Activated naive CD8-positive, alpha-beta T cell treated with anti-CD3 and anti-CD28 coated beads for 36 hours (primary cell): ENCODE data around the gene SHB. TPM values are rescaled to one million over a fixed set of nuclear protein-coding genes. Genes with fewer than 3 reads are reported as not detected.

Experiments
- DNase-seq: peaks from one replicate; pipeline ENCODE4 v3.0.0; 2021
- H3K27ac Mint-ChIP-seq: one replicate; pipeline ENCODE4 v1.8.0; 2022; ENCODE audit warnings: mild to moderate bottlenecking, moderate library complexity, mixed read lengths
- H3K27me3 Mint-ChIP-seq: one replicate; pipeline ENCODE4 v1.8.0; 2022; ENCODE audit warnings: mild to moderate bottlenecking, mixed read lengths
- H3K36me3 Mint-ChIP-seq: one replicate; pipeline ENCODE4 v1.8.0; 2021; ENCODE audit warnings: mild to moderate bottlenecking, mixed read lengths
- H3K4me1 Mint-ChIP-seq: one replicate; pipeline ENCODE4 v1.8.0; 2021; ENCODE audit warnings: mixed read lengths
- H3K4me3 Mint-ChIP-seq: one replicate; pipeline ENCODE4 v1.8.0; 2022; ENCODE audit warnings: mild to moderate bottlenecking, moderate library complexity, mixed read lengths
- H3K9me3 Mint-ChIP-seq: one replicate; pipeline ENCODE4 v1.8.0; 2022; ENCODE audit warnings: mixed read lengths
- total RNA-seq, 2 experiments: library from RNA; stranded (reverse); gene quantifications; one replicate each; pipeline ENCODE4 v1.2.3, GENCODE V29; 2021

The SHB gene
- total RNA-seq, 2 experiments from 2014 or later = 1.2 to 1.8 TPM

DNA sequence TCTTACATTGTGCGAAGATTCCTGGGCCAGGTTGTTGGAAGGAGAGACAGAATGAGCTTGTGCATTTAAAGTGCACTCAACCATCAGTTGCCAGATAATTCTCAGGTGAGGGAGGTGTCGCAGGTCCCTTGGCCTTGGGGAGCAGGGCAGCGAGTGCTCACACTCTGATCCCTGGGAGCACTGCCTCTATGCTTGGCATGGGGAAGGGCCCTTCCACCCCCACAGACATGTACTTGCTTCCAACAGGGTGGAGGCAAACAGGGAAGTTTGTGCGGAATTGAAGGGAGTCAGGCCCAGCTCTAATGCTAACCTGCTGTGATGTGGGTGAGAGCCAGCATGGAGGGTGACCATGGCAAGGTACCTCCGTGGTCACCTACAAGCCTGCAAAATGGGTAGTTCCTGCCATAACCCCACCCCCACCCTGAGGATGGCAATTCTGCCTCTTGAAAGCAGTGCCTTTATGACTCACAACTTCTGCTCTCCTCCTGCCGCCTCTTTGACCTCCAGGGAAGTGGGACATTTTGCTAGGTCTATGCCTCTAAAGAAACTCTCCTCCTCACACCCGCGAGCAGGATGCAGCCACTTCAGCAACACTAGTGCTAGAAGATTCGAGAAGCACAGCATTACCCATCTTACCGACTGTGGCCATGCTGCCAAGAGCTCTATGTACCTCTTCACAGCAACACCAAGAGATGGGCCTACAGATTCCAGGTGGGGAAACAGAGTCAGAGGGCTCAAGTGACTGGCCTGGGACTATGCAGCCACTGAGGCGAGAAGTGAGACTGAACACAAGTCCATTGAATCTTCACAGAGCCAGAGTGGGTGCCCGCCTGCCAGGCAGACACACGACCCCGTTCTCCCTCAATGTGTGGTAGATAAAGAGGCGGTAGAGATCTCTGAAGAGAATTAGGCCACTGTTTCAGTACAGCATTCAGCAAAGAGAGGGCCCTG lies 143.0 kb downstream of the SHB start:
- H3K27me3 Mint-ChIP-seq = no peaks in the 10 kb centered on the region
- DNase-seq = no peak
- H3K36me3 Mint-ChIP-seq = no peaks in the 10 kb centered on the region
- H3K4me3 Mint-ChIP-seq = no peak overlapping the region
- H3K9me3 Mint-ChIP-seq = no peaks in the 10 kb centered on the region
- no peaks in the 10 kb centered on the region for H3K4me1 Mint-ChIP-seq
- H3K27ac Mint-ChIP-seq = no peak overlapping the region

DNA sequence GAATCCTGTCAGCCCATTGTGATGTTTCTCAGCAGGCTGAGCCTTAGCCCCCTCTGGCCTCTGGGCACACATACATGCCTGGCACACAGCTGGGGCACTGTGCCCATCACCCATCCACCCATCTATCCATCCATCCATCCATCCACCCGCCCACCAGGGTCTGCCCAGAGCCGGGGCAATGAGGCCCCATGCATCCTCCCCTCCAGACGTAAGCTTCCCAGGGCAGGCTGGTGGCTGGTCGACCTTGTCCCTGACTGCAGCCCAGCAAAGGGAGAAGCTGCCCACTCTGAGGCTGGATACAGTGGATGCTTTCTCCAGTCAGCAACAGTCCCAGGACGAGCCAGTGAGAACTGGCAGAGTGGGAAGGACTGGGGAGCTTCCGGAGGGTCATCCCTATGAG lies 144.0 kb downstream of the SHB start:
- Mint-ChIP-seq H3K36me3 (no peaks in the 10 kb centered on the region), H3K9me3 (no peaks in the 10 kb centered on the region), H3K4me1 (no peaks in the 10 kb centered on the region), H3K27me3 (no peaks in the 10 kb centered on the region), H3K4me3 (no peak overlapping the region), H3K27ac (no peak overlapping the region)
- no peak for DNase-seq

DNA sequence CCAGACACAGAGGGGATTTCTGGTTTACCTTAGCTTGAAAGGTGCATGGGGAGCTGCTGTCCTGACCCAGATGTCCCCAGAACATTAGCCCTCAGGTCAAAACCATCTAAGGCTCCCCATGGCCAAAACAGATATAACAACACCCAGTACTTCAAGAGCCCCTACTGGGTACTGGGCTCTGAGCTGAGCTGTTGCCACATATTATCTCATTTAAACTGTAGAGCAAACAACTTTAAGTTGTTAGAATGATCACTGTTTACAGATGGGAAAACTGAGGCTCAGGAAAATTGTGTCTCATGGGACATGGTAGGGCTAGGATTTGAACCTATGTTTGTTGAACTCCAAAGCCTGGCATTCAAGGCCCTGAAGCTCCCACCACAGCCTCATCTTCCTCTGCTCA lies 144.5 kb downstream of the SHB start:
- Mint-ChIP-seq H3K27ac (no peak overlapping the region), H3K27me3 (no peaks in the 10 kb centered on the region), H3K36me3 (no peaks in the 10 kb centered on the region), H3K4me1 (no peaks in the 10 kb centered on the region), H3K4me3 (no peak overlapping the region), H3K9me3 (no peaks in the 10 kb centered on the region)
- DNase-seq = no peak

DNA sequence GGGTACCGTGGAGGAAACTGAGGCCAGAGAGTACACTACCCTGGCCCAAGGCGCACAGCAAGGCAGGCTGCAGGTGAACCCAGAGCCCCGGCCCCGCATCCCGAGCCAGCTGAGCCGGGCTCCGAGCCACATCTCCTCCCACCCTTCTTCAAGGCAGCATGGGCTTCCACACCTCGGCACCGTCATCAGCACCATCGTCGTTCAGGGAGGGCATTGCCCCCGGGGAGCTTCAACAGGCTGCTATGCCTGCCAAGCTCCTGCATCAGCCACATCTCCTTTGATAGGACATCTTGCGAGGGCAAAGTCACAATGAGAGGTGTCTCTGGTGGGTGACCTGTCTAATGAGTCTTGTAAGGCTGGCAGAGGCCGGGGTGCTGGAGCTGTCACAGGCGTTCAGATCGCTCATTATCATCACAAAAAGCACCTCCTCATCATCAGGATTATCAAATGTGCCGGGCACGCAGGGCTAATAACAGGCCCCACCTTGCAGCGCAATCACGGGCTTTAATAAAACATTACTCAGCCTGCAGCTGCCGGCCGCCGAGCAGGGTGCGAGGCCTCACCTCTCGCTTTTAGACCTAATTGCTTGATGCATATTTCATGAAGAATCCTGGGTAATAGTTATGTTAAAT lies 145.1 kb downstream of the SHB start:
- H3K9me3 Mint-ChIP-seq = no peaks in the 10 kb centered on the region
- no peak overlapping the region for H3K4me3 Mint-ChIP-seq
- no peaks in the 10 kb centered on the region for H3K36me3 Mint-ChIP-seq

DNA sequence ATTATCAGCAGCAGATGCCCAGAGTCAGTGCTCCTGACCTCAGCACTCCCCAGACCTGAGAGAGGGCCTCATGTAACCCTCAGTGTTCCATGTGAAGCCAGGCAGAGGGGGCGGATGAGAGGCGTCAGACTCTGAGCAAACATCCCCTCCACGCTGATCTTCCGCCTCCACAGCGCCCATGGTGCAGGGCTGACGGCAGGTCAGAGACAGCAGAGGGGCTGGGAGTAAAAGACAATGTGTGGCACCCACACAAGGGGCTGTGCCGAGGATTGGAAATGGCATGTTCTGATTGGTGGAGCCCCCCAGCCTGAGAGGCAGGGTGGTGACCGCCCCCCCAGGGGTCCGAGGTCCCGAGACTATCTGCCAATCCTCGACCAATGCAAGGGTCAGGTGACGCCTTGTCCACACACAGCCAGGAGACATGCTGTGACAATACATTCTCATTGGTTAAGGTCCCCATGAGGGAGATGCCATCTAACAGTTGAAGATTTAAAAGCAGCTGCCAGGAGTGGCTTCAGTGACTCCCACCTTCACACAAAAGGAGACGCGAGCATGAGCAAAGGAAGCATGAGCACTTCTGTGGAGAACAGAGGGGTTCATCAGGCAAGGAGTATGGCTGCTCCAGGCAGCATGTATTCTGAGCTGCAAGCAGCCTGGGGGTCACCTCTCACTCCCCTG lies 145.8 kb downstream of the SHB start:
- no peaks in the 10 kb centered on the region for H3K4me1 Mint-ChIP-seq
- no peak for DNase-seq
- no peaks in the 10 kb centered on the region for H3K36me3 Mint-ChIP-seq
- no peak overlapping the region for H3K4me3 Mint-ChIP-seq
- no peaks in the 10 kb centered on the region for H3K27me3 Mint-ChIP-seq
- H3K27ac Mint-ChIP-seq = no peak overlapping the region
- H3K9me3 Mint-ChIP-seq = no peaks in the 10 kb centered on the region

More for the DNA sequence above, 145.1 kb downstream of the SHB start:
- Mint-ChIP-seq H3K4me1 (no peaks in the 10 kb centered on the region), H3K27me3 (no peaks in the 10 kb centered on the region), H3K27ac (no peak overlapping the region)
- DNase-seq = no peak

DNA sequence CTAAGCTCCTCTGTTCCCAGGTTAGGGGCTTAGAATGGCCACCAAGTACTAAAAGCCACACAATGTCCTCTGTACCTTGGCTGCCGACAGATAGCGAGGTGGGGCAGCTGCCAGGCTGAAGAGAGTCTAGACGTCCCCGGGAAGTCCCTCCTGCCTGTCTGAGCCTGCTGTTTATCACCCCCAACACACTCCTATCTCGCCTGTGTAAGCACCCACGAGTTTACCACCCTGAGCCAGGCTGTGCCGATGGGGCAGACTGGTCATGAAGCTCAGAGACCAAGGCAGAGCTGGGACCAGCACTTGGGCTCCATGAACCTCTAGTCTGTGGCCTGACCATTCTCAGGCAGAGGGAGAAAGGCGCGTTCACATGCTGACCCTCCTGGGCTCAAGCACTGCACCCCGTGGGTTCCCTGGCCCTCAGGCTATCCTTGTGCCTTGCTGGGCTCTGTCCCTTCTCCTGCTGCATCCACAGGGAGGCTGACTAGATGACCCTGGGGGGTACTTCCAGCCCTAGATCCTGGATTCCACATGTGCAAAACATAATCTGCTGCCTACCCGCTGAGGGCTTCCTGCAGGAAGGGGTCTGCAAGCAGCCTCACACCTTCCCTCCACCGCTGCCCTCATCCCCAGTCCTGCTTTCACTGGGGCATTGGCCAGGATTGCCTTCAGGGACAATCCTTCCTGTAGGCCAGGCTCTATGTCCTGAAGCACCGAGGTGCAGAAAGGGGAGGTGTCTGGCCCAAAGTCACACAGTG lies 146.5 kb downstream of the SHB start:
- DNase-seq = no peak
- no peaks in the 10 kb centered on the region for H3K9me3 Mint-ChIP-seq
- no peaks in the 10 kb centered on the region for H3K4me1 Mint-ChIP-seq
- H3K27me3 Mint-ChIP-seq = no peaks in the 10 kb centered on the region
- no peak overlapping the region for H3K4me3 Mint-ChIP-seq
- H3K36me3 Mint-ChIP-seq = no peaks in the 10 kb centered on the region
- H3K27ac Mint-ChIP-seq = no peak overlapping the region

DNA sequence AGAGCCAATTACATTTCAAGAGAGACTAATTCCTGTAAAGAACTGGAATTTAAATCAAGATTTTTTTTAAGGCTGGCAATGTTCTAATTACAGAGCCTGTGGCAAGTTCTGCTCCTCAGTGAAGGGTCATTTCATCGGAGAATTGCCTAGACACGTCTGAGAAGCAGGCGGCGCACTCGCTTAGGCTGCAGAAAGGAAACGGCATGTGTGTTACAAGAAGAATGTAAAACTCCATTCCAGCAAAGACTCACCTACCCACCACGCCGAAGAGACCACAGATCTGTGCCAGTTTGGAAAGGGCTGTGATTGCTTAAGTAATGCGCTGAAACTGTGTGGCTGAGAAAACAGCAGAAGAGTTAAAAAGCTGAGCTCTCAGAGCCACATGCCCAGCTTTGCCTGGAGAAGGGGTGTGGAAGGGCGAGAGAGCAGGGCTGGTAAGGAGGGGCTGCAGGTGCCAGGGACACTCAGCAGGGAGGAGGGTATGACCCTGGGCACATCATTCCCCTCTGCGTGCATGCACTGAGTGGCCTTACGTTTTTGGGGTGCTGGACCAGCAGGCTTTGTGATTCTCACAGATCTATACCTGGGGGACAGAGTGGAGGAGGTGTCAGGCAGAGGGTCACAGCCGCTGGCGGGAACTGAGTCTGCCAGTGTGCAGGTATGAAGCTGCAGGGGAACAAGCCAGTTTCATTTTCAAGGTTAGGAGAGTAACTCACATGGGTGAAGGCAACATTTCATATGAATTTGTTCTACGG lies 147.3 kb downstream of the SHB start:
- no peaks in the 10 kb centered on the region for H3K9me3 Mint-ChIP-seq
- H3K4me1 Mint-ChIP-seq = no peaks in the 10 kb centered on the region
- no peaks in the 10 kb centered on the region for H3K27me3 Mint-ChIP-seq
- H3K27ac Mint-ChIP-seq = no peak overlapping the region
- H3K36me3 Mint-ChIP-seq = no peaks in the 10 kb centered on the region
- H3K4me3 Mint-ChIP-seq = no peak overlapping the region
- no peak for DNase-seq

- no peaks in the 10 kb centered on the region for H3K9me3 Mint-ChIP-seq
- no peak for DNase-seq
- no peak overlapping the region for H3K27ac Mint-ChIP-seq
- H3K27me3 Mint-ChIP-seq = no peaks in the 10 kb centered on the region
- no peak overlapping the region for H3K4me3 Mint-ChIP-seq
- no peaks in the 10 kb centered on the region for H3K4me1 Mint-ChIP-seq
- H3K36me3 Mint-ChIP-seq = no peaks in the 10 kb centered on the region
Observed at GRCh38 chr9:37921168-37921510, 147.9 kb downstream of the SHB start.

DNA sequence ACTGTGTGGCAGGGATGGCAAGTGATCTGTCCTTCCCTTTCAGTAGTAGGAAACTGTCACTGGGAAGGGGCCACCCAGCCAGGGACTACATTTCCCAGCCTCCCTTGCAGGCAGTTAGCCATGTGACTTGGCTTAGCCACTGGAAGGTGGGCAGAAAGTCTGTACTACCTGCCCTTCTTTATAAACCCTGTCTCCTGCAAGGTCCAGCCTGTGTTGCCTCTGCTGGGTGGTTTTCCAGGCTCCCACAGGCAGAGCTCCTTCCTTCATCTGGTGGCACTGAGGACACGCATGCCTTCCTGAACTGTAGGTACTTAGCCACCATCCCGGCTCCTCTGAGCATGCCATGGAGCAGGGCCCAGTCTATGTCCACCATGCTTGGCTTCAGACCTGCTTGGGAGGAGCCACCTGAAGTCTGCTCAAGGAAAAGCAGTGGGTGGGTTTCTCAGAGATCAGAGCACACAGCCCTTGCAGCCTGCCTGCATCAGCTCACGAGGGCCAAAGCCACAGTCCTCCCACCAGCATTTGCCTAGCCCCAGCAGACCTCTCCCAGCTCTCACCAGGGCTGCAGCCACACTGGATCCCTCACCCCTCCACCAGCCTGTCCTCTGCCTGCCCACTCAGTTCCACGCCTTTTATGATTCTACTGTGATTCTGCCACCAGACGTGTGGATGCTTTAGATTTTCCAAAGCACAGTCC lies 148.4 kb downstream of the SHB start:
- H3K4me3 Mint-ChIP-seq = no peak overlapping the region
- H3K36me3 Mint-ChIP-seq = no peaks in the 10 kb centered on the region
- H3K27me3 Mint-ChIP-seq = no peaks in the 10 kb centered on the region
- no peaks in the 10 kb centered on the region for H3K9me3 Mint-ChIP-seq
- DNase-seq = no peak
- no peaks in the 10 kb centered on the region for H3K4me1 Mint-ChIP-seq
- H3K27ac Mint-ChIP-seq = no peak overlapping the region

GRCh38 chr9:37919956-37920335 lies 149.1 kb downstream of the SHB start:
- no peaks in the 10 kb centered on the region for H3K9me3 Mint-ChIP-seq
- H3K27me3 Mint-ChIP-seq = no peaks in the 10 kb centered on the region
- no peaks in the 10 kb centered on the region for H3K36me3 Mint-ChIP-seq
- H3K27ac Mint-ChIP-seq = no peak overlapping the region
- no peak overlapping the region for H3K4me3 Mint-ChIP-seq
- DNase-seq = no peak
- no peaks in the 10 kb centered on the region for H3K4me1 Mint-ChIP-seq

GRCh38 chr9:37919246-37919955 lies 149.6 kb downstream of the SHB start:
- Mint-ChIP-seq H3K27me3 (no peaks in the 10 kb centered on the region), H3K4me1 (no peaks in the 10 kb centered on the region), H3K36me3 (no peaks in the 10 kb centered on the region), H3K4me3 (no peak overlapping the region), H3K27ac (no peak overlapping the region), H3K9me3 (no peaks in the 10 kb centered on the region)
- no peak for DNase-seq

DNA sequence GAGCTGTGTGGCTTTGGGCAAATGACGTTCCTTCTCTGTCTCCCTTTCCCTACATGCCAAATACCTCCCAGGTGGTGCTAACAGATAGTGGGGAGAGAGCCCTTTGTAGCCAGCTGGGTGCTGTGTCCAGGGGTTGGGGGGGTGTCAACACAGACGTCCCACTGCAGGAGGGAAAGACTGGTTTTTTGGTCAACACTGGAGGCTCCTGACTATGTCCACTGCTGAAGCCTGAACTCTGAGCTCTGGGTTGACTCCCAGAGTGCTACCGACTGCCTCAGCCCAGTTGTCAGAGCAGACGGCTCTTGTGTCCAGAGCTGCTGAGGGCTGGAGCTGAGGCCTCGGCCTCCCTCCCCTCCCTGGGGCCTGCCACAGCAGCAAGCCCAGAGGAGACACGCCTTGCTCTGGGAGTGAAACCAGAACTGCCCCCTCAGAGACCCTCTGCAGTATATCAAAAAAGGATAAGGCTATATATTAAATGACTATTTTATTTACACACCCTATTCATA lies 150.3 kb downstream of the SHB start:
- no peaks in the 10 kb centered on the region for H3K4me1 Mint-ChIP-seq
- no peaks in the 10 kb centered on the region for H3K9me3 Mint-ChIP-seq
- H3K27ac Mint-ChIP-seq = no peak overlapping the region
- no peaks in the 10 kb centered on the region for H3K36me3 Mint-ChIP-seq
- no peak overlapping the region for H3K4me3 Mint-ChIP-seq
- H3K27me3 Mint-ChIP-seq = no peaks in the 10 kb centered on the region
- DNase-seq = no peak

DNA sequence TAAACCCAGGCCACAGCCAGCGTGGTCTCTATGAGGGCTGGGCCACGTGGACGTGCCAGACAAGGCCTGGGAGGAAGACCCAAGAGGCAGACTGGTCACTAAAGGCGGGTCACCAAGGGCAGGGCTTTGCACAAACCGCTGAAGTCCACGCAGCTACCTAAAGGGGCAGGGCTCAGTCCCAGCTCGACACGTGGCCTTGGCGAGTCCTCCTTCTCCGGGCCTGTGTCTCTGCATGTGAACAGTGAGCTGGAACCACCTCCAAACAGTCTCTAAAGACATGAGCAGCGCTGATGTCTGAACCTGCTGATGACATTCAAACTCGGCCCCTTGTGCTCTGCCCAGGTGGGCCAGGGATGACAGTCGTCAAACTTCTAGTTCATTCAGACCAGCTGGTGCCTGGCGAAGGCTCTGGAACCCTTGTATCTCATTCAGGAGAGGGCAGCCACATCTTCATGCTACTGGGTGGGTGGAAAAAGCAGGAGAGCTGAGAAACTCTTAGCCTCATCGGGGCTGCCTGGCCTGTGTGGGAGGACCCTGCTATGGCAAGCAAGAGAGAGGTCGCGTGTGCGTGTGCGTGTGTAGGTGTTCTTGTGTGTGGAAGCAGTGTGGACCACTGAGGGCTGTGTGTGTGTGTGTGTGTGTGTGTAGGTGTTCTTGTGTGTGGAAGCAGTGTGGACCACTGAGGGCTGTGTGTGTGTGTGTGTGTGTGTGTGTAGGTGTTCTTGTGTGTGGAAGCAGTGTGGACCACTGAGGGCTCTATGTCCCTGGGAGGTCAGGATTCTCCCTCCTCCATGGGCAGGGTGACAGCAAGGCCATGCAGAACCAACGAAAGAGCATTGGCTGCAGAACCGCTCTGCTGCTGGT lies 151.0 kb downstream of the SHB start:
- no peaks in the 10 kb centered on the region for H3K27me3 Mint-ChIP-seq
- no peaks in the 10 kb centered on the region for H3K4me1 Mint-ChIP-seq
- H3K36me3 Mint-ChIP-seq = no peaks in the 10 kb centered on the region
- H3K4me3 Mint-ChIP-seq = no peak overlapping the region
- DNase-seq = no peak
- no peak overlapping the region for H3K27ac Mint-ChIP-seq
- no peaks in the 10 kb centered on the region for H3K9me3 Mint-ChIP-seq
